Globus pallidus (tissue), 1 donor: ENCODE measurements around the gene FAM161A.
"Not testable (repeated sequence)": the region's sequence is repeated elsewhere in the genome, so short reads cannot be mapped to it uniquely, and the experiment has no call there.

ENCODE experiments used
- DNase-seq: peaks from one replicate; pipeline ENCODE4 v3.0.0-alpha.2; 2015; ENCODE audit warnings: low spot score

The FAM161A gene

DNA sequence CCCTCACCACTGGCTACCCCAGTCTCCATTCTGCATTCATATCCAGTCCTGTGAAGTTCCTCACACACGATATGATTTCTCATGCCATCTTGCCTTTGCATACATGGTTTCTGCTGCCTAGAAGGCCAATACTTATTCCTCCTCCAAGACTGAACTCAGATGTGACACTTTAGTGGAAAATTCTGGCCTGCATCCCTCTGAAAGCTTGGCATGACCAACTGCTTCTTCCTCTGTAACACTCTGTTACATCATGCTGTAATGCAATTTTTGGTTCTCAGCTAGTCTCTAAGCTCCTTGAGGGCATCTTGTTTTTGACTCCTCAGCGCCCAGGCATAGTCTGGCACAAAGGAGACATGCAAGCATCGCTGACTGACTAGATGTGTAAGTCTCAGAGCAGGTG, 12.6 kb downstream of the FAM161A start:
- no peak for DNase-seq

DNA sequence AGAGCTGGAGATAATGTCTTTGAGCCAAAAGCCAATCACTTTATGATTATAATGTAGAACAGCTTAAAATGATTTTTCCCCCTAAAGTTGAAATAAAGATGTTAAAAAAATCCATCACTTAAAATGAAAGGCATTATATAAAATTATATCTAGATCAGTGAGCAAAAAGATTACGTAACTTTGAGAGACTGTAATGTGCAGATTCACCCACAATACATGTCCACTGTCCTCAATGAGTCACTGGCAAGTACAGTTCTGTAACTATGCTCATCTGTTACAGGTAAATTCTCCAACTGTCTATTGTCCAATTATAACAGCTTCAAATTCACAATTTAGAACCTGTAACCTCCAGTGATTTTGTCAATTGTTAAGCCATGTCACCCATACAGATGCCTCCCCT, 19.0 kb downstream of the FAM161A start:
- DNase-seq, result no peak

DNA sequence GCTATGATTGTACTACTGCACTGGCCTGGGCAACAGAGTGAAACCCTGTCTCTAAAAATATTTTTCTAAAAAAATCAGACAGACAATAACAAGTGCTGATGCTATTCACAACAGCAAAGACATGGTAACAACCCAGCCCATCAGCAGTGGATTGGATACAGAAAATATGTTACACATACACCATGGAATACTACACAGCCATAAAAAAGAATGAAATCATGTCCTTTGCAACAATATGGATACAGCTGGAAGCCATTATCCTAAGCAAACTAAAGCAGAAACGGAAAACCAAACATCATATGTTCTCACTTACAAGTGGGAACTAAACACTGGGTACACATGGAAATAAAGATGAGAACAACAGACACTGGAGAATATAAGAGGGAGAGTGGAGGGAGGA, 19.9 kb downstream of the FAM161A start:
- no peak for DNase-seq

DNA sequence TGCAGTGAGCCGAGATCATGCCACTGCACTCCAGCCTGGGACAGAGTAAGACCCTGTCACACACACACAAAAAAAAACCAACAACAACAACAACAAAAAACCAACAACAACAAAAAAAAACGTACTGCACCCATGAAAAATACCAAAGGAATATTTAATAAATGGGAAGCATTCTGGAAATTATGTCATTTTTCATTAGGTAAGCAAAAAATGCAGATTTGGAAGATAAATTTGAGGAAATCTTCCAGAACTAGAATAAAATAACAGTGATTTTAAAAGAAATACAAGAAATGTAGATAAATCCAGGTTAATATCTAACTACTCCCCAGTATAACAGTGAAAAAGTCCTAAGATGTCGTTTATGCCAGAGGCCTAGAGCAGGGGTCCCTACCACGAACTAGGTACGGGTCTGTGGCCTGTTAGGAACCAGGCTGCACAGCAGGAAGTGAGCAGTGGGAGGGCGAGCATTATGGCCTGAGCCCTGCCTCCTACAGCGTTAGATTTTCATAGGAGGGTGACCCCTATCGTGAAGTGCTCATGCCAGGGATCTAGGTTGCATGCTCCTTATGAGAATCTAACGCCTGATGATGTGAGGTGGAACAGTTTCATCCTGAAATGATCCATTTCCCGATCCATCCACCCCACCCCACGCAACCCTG, 21.5 kb downstream of the FAM161A start:
- no peak for DNase-seq

DNA sequence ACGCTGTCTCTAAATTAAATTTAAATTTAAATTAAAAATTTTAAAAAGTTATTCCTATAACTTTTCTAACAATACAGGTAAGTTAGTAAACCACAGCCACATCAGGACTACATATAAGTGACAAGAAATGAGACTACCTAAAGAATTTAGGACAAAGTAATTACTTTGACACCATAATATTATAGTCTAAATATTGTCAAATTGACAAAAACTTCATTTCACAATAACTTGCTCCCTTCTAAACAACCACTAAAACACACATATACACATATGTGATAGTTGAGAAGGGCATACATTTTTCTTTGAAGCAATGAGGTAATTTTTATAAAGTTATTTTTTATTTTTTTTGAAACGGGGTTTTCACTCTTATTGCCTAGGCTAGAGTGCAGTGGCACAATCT, 31.6 kb downstream of the FAM161A start:
- DNase-seq, result no peak

DNA sequence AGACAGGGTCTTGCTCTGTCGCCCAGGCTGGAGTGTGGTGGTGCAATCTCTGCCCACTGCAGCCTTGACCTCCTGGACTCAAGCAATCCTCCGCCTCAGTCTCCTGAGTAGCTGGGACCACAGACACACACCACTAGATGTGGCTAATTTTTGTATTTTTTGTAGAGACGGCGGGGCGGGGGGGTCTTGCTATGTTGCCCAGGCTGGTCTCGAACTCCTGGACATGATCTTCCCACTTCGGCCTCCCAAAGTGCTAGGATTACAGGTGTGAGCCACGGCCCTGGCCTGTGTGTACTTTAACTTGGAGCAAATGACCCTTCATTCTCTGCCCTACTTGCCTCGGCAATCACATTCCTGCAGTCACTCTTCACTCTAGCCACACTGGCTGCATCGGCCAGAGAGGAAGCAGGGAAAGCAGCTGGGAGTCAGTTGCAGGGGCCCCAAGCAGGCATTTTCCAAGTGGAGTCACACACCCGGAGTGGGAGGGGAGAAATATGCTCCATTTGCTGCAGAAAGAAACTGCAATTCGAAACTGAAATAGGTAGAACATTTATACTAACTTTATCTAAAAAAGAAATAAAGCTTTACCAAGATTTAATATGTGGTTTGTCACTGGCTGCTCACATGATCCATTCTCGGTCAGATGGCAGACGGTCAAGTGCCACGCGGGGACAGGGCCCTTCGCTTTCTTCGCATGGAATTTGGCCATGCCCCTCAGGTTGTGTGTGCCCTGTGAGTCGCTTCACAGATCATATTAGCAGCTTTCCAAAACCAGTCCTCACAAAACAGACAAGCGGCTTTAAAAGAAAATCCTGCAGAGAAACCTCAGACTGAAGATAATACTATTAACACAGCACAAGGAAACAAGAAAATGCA, 37.1 kb downstream of the FAM161A start:
- DNase-seq, result no peak

DNA sequence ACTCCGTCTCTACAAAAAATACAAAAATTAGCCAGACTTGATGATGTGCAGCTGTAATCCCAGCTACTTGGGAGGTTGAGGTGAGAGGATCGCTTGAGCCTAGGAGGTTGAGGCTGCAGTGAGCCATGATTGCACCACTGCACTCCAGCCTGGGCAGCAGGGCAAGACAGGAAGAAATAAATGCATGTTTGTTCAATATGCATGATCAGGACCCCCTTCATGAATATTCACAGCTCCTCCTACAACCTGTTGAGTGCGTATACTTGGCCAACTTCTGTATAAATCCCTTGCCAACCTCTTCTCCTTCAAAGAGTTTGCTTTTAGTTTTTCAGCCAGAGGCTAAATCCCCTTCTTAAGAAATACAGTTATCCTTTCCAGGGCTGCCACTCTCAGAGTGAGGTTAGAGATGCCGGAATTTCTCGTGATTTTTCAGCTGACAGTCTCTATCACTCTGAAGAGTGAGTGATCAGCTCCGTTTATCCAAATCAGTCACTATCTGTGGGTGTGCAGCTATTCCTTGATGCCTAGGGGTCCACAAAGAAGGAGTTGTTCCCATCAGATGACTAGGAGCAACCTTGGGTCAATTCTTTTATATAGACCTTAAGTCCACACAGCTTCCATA, 39.2 kb downstream of the FAM161A start:
- no peak for DNase-seq

DNA sequence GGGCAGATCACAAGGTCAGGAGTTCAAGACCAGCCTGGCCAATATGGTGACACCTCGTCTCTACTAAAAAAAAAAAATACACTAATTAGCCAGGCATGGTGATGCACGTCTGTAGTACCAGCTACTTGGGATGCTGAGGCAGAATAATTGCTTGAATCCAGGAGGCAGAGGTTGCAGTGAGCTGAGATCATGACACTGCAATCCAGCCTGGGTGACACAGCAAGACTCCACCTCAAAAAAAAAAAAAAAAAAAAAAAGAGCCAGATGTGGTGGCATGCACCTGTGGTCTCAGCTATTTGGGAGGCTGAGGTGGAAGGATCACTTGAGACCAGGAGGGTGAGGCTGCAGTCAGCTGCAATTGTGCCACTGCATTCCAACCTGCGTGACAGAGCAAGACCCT, 40.5 kb downstream of the FAM161A start:
- DNase-seq, result not testable (repeated sequence)

DNA sequence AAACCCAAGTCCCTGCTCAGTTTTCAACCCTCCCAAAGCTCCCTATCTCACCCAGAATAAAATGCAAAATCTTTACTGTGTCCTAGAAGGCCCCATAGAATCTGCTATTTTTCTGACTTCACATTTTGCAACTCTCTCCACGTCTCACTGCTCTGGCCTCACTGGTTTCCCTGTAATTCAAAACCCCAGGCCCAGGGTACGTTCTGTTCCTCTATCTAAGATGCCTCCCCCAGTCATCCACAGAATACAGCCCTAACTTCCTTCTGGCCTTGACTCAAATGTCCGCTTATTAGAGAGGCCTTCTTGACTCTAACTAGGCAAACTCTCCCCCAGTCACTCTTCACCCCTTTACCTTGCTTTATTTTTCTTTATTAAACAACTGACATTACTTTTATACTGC, 42.0 kb downstream of the FAM161A start:
- DNase-seq, result no peak

DNA sequence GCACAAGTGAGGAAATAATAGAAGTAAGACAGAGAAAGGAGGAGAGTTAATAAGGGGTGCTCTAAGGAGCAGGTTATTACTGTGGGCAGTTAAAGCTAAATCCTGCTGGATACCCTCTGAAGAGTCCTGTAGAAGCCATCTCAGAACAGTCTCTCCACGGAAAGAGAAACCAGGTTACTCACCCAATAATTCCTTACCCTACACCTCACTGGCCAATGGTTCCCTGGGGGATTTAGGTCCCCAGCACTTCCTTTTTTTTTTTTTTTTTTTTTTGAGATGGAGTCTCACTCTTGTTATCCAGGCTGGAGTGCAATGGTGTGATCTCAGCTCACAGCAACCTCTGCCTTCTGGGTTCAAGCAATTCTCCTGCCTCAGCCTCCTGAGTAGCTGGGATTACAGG, 43.7 kb downstream of the FAM161A start:
- not testable (repeated sequence) for DNase-seq

DNA sequence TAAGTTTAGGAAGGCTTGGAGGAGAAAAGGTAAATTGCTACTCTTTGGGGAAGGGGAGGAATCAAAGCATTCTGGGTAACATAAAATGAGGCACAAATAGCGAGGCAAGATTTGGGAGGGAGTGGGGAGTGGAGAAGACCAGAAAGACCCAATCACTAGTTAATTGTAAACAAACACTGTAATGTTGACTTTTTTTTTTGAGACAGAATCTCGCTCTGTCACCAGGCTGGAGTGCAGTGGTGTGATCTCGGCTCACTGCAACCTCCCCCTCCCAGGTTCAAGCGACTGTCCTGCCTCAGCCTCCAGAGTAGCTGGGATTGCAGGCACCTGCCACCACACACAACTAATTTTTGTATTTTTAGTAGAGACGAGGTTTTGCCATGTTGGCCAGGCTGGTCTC, 45.2 kb downstream of the FAM161A start:
- DNase-seq, result not testable (repeated sequence)

DNA sequence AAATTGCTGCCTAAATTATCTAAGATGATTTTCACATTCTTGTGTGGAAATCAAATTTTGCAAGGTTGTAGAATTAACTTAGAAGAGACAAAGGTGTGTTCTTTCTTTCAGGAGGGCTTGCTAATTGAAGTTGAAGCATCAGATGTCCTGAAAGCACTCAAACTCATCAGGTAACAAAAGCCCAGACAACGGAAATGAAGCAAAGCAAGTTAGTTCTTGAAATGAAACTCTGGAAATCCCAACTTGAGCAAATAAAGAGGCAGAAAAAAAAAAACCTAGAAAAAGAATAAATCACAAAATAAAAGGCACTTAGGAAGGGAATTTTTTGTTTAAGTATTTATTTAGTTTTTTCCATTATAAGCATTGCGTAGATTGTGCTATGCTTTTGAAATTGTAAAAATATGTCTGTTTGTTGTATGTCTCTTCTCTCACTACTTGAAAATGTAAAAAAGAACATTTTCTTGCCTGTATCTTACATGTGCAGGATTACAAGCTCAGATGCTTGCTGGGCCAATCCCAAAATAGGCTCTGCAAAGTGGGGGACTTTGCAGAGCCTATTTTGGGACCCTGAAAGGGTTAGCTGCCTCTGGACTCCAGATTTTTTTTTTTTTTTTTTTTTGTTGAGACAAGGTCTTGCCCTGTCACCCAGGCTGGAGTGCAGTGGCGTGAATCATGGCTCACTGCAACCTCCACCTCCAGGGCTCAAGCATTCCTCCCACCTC, 46.7 kb downstream of the FAM161A start:
- DNase-seq, result no peak

DNA sequence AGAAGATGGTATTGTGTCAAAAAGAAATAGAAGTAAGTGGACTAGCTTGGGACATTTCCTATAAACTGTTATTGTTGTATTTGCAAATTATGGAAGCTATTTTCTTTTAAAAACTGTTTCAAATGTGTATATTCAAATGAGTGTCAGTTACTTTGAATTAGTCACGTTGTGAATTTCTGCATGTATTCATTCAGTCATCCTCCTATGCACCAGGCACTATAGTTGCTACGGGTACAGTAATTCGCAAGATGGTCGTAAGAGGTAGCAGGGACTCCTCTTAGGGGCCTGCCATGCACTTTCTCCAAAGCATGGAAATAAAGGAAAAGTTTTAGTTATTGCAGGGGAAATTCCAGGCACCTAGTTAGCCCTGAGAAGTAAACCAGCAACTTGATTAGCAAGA, 51.3 kb downstream of the FAM161A start:
- DNase-seq, result no peak

DNA sequence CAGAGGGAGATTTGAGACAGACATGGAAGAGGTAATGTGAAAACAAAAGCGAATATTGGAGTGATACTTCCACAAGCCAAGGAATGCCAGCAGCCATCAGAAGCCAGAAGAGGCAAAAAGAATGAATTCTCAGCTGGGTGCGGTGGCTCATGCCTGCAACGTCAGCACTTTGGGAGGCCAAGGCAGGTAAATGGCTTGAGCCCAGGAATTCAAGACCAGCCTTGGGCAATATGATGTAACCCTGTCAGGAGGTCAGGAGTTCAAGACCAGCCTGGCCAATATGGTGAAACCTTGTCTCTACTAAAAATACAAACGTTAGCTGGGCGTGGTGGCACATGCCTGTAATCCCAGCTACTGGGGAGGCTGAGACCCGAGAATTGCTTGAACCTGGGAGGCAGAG, 54.8 kb downstream of the FAM161A start:
- no peak for DNase-seq

DNA sequence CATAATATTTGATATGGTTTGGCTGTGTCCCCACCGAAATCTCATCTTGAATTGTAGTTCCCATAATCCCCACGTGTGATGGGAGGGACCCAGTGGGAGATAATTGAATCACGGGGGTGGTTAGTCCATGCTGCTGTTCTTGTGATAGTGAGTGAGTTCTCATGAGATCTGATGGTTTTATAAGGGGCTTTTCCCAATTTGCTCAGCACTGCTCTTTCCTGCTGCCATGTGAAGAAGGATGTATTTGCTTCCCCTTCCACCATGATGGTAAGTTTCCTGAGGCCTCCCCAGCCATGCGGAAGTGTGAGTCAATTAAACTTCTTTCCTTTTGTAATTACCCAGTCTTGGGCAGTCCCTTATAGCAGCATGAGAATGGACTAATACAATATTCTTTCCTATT, 56.4 kb downstream of the FAM161A start:
- DNase-seq, result not testable (repeated sequence)

DNA sequence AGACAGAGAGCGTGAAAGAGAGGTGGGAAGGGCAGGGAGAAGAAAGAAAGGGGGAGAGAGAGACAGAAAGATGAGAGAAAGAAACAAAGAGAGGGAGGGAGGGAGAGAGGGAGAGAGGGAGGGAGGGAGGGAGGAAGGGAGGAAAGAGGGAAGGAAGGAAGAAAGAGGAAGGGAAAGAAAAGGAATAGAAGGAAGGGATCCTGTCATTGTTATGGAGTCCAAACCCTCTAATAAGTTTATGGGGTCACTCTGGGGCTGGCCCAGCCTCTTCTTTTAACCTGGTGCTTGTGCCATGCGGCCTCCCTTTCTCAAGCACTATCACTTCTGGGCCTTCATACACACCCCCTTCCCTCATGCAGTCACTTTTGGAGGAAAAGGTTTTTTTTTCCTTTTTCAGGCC, 58.5 kb downstream of the FAM161A start:
- no peak for DNase-seq

DNA sequence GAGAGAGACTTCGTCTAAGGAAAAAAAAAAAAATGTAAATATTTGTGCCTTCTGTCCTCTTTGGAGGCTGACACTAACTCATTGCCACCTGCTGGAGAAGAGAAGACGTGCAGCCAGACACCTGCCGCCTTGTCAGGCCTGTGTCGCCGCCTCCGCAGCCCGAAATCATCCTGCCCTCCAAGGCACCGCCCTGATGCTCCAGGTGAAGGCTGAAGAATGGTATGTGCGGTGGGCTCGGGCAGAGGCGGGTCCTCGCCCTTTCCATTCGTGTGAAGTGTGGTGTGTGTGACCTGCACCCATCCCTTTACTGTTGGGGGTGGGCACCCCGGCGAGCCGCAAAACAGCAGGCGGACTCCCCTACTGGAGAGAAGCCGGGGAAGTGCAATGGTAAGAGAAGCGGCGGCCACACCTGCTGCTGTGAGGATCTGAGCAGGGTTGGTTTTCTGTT, 60.4 kb downstream of the FAM161A start:
- peak; percentile 20 for DNase-seq

DNA sequence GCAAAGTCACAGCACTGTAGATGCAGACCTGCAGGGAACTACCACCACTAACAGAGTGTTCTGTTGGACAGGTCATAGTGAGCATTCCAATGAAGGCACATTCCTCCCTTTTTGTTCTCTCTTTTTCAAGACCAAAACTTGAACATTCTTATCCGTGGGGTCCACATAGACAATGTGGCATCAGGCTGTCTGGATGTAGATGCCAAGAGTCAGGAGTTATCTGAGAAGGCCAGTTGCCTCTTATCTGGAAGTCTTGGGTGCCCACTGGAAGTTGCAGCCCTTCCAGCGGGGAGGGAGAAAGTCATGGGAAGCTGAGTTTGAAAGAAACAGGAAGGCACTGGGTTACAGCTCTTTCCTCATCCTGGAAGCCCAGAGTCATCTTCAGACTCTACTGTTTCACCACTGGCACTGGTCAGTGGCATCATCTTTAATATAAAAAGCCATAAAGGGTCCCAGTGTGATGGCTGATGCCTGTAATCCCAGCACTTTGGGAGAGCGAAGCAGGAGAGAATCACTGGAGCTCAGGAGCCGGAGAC, 61.4 kb downstream of the FAM161A start:
- DNase-seq, result no peak

DNA sequence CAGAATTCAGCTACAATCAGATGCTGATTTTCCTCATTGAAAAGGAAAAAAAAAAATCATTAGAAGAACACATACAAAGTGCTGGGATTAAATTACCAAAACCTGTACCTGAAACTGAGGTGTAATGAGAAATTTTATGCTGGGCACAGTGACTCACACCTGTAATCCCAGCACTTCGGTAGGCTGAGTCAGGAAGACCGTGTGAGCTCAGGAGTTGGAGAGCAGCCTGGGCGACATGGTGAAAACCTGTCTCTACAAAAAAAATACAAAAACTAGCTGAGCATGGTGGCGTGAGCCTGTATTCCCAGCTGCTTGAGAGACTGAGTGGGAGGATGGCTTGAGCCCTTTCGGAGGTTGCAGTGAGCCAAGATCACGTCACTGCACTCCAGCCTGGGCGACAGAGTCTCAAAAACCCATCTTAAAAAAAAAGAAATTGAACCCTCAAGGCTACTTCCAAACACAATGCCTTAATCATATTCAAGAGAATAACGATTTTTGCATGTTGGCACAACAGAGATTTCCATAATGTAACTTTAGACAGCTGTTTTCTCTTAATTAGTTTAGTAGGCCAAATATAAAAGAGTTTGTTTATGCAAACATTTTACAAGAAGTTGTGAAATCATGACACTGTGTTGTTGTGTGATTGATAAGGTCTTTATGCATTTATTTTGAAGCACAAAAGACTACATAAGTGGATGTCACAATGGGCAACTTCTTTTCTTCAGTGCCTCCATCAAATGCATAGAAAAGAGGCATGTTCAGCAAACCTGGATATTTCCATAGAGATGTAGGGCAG, 63.9 kb downstream of the FAM161A start:
- no peak for DNase-seq

DNA sequence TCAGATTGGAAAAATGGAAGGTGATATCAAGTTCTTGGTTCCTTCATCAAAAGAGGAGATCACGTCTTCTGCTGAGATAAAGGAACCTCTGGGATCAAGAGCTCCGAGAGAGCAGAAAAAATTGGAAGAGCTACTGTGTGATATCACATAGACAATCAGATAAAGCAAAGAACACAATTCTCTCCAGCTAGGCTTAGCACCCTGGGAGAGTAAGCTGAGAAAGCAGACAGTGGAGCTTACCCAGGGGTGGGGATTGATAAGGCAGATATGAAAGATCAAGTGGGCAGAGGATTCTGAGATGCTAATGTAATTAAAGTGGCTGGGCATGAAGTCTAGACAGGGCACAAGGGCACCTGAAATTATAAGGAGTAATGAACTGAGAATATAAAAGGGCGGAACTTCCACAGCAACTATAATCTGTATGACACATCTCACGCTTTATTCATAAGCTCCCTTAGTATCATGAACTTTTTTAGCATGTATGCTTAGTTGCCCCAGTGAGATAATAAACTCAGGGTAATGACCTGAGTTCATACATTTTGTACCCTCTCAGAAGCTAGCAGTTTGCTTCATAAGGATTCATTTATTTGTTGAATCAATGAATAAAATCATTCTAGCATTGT, 65.8 kb downstream of the FAM161A start:
- no peak for DNase-seq

DNA sequence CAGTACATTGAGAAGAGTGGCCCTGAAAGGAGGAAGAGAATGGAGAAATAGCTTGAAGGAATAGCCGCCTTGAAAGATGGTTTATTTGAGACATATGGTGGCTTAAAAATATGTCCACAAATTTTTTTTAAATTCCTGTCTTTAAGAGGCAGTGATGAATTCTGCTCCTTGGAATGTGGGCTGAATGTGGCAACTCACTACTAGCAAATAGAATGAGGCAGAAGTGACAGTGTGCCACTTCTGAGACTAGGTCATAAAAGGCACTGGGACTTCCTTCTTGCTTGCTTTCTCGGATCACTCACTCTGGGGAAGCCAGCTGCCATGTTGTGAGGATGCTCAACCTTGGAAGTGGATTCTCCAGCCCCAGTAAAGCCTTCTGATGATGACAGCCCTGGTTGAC, 67.0 kb downstream of the FAM161A start:
- DNase-seq, result no peak
